Endothelial cell (in vitro differentiated cells): ENCODE measurements around the gene IPO13. TPM values are rescaled to one million over a fixed set of nuclear protein-coding genes. Genes with fewer than 3 reads are reported as not detected.

Experiments
- DNase-seq: peaks from one replicate; pipeline ENCODE4 v3.0.0; 2021; ENCODE audit warnings: low spot score
- H3K27ac Mint-ChIP-seq: one replicate; pipeline ENCODE4 v1.8.0; 2021; ENCODE audit warnings: mixed read lengths, inconsistent platforms; ENCODE audit not compliant: unreplicated experiment
- H3K27me3 Mint-ChIP-seq: one replicate; pipeline ENCODE4 v1.8.0; 2021; ENCODE audit warnings: mild to moderate bottlenecking, moderate library complexity, mixed read lengths, inconsistent platforms; ENCODE audit not compliant: unreplicated experiment
- H3K36me3 Mint-ChIP-seq: one replicate; pipeline ENCODE4 v1.8.0; 2021; ENCODE audit warnings: mild to moderate bottlenecking, low read depth, mixed read lengths, inconsistent platforms; ENCODE audit not compliant: unreplicated experiment
- H3K4me1 Mint-ChIP-seq: one replicate; pipeline ENCODE4 v1.8.0; 2021; ENCODE audit warnings: mild to moderate bottlenecking, mixed read lengths, inconsistent platforms; ENCODE audit not compliant: unreplicated experiment
- H3K4me3 Mint-ChIP-seq: one replicate; pipeline ENCODE4 v1.8.0; 2021; ENCODE audit warnings: mild to moderate bottlenecking, mixed read lengths, inconsistent platforms; ENCODE audit not compliant: unreplicated experiment
- H3K9me3 Mint-ChIP-seq: one replicate; pipeline ENCODE4 v1.8.0; 2021; ENCODE audit warnings: mixed read lengths, inconsistent platforms; ENCODE audit not compliant: unreplicated experiment
- CTCF ChIP-seq: fragments of 200-600 bp; sonication (generic); IDR thresholded peaks from one replicate; pipeline ENCODE4 v1.5.0; 2021; ENCODE audit warnings: antibody characterized with exemption; ENCODE audit not compliant: unreplicated experiment
- total RNA-seq: library from RNA; stranded (reverse); fragmentation: NEBNext Ultra II Directional; extraction: Animal tissue kit (Norgen Biotek cat#: 25700); gene quantifications from one replicate; pipeline ENCODE4 v1.2.1, GENCODE V29; 2021; ENCODE audit not compliant: unreplicated experiment

The IPO13 gene
- total RNA-seq, 1 donor from 2014 or later: 31.5 TPM

GRCh38 chr1:43936431-43937151, 10.2 kb upstream of the IPO13 start:
- DNase-seq: peak; percentile 63
- peak; percentile 29 for TF ChIP-seq CTCF
- Mint-ChIP-seq H3K4me3 (peak overlapping the region; percentile 78), H3K27me3 (peaks cover 15% of the 10 kb centered on the region), H3K9me3 (no peaks in the 10 kb centered on the region), H3K4me1 (peaks cover 11% of the 10 kb centered on the region), H3K36me3 (peaks cover 7% of the 10 kb centered on the region), H3K27ac (no peak overlapping the region)

- Mint-ChIP-seq H3K4me3 (no peak overlapping the region), H3K27ac (no peak overlapping the region), H3K27me3 (peaks cover 15% of the 10 kb centered on the region), H3K4me1 (peaks cover 14% of the 10 kb centered on the region), H3K36me3 (peaks cover 7% of the 10 kb centered on the region), H3K9me3 (no peaks in the 10 kb centered on the region)
- no peak for TF ChIP-seq CTCF
- no peak for DNase-seq
Measured at GRCh38 chr1:43937179-43937865, 9.4 kb upstream of the IPO13 start.

- Mint-ChIP-seq H3K9me3 (no peaks in the 10 kb centered on the region), H3K27me3 (peaks cover 9% of the 10 kb centered on the region), H3K27ac (no peak overlapping the region), H3K4me1 (peaks cover 18% of the 10 kb centered on the region), H3K36me3 (no peaks in the 10 kb centered on the region), H3K4me3 (no peak overlapping the region)
- TF ChIP-seq CTCF: no peak
- DNase-seq: no peak
Measured at GRCh38 chr1:43938383-43938782, 8.4 kb upstream of the IPO13 start.

GRCh38 chr1:43938892-43939587, 7.7 kb upstream of the IPO13 start:
- no peak for DNase-seq
- Mint-ChIP-seq H3K27ac (no peak overlapping the region), H3K27me3 (peaks cover 7% of the 10 kb centered on the region), H3K36me3 (no peaks in the 10 kb centered on the region), H3K4me1 (peaks cover 18% of the 10 kb centered on the region), H3K4me3 (peak overlapping the region; percentile 13), H3K9me3 (no peaks in the 10 kb centered on the region)
- no peak for TF ChIP-seq CTCF
